Skeletal muscle satellite cell (primary cell): ENCODE results near the gene CELA1.
"Not testable (repeated sequence)": the region's sequence is repeated elsewhere in the genome, so short reads cannot be mapped to it uniquely, and the experiment has no call there.

ENCODE experiments used
- H3K27me3 ChIP-seq: 2 replicates; pipeline ENCODE4 v1.7.0; 2013; ENCODE audit warnings: low read length; ENCODE audit not compliant: control insufficient read depth, insufficient read depth
- H3K36me3 ChIP-seq: 2 replicates; pipeline ENCODE4 v1.7.0; 2013; ENCODE audit warnings: mild to moderate bottlenecking, control low read depth, low read length; ENCODE audit not compliant: insufficient read depth
- H3K4me1 ChIP-seq: 2 replicates; pipeline ENCODE4 v1.7.0; 2013; ENCODE audit warnings: low read length; ENCODE audit not compliant: control insufficient read depth, insufficient read depth
- H3K4me2 ChIP-seq: 2 replicates; pipeline ENCODE4 v1.7.0; 2013; ENCODE audit warnings: mild to moderate bottlenecking, low read length
- H3K4me3 ChIP-seq: 2 replicates; pipeline ENCODE4 v1.7.0; 2013; ENCODE audit warnings: low read length
- H3K9ac ChIP-seq: 2 replicates; pipeline ENCODE4 v1.7.0; 2013; ENCODE audit warnings: mild to moderate bottlenecking, low read depth, low read length, moderate library complexity
- H3K9me3 ChIP-seq: replicated peaks from 2 replicates; pipeline ENCODE4 v1.7.0; 2013; ENCODE audit warnings: mild to moderate bottlenecking, control low read depth, low read length

Gene CELA1

GRCh38 chr12:51337336-51337735, 9.1 kb downstream of the CELA1 start:
- not testable (repeated sequence) for H3K9ac ChIP-seq, H3K4me2 ChIP-seq, H3K4me3 ChIP-seq, H3K4me1 ChIP-seq, H3K9me3 ChIP-seq, H3K27me3 ChIP-seq, H3K36me3 ChIP-seq

- Histone ChIP-seq H3K4me2 (no peak overlapping the region), H3K9ac (no peak overlapping the region), H3K4me3 (no peak overlapping the region)
Measured at GRCh38 chr12:51335931-51336330, 10.5 kb downstream of the CELA1 start.

GRCh38 chr12:51334764-51335163, 11.7 kb downstream of the CELA1 start:
- Histone ChIP-seq H3K4me1 (peaks cover 7% of the 10 kb centered on the region), H3K4me2 (no peak overlapping the region), H3K9ac (no peak overlapping the region), H3K36me3 (no peaks in the 10 kb centered on the region), H3K27me3 (no peaks in the 10 kb centered on the region), H3K9me3 (no peaks in the 10 kb centered on the region), H3K4me3 (no peak overlapping the region)

More at GRCh38 chr12:51335931-51336330, 10.5 kb downstream of the CELA1 start:
- Histone ChIP-seq H3K27me3 (no peaks in the 10 kb centered on the region), H3K4me1 (peaks cover under 1% of the 10 kb centered on the region), H3K9me3 (no peaks in the 10 kb centered on the region), H3K36me3 (no peaks in the 10 kb centered on the region)

GRCh38 chr12:51333536-51333935, 12.9 kb downstream of the CELA1 start:
- Histone ChIP-seq H3K27me3 (no peaks in the 10 kb centered on the region), H3K4me2 (no peak overlapping the region), H3K9me3 (no peaks in the 10 kb centered on the region), H3K4me3 (no peak overlapping the region), H3K36me3 (no peaks in the 10 kb centered on the region), H3K4me1 (peaks cover 9% of the 10 kb centered on the region), H3K9ac (no peak overlapping the region)

- Histone ChIP-seq H3K9ac (no peak overlapping the region), H3K4me2 (no peak overlapping the region), H3K27me3 (no peaks in the 10 kb centered on the region), H3K36me3 (no peaks in the 10 kb centered on the region), H3K4me1 (peaks cover 22% of the 10 kb centered on the region), H3K4me3 (no peak overlapping the region), H3K9me3 (no peaks in the 10 kb centered on the region)
Measured at GRCh38 chr12:51330186-51330585, 16.3 kb downstream of the CELA1 start.

- no peak overlapping the region for H3K4me3 ChIP-seq
- H3K4me1 ChIP-seq = peaks cover 22% of the 10 kb centered on the region
- H3K36me3 ChIP-seq = no peaks in the 10 kb centered on the region
Measured at GRCh38 chr12:51329742-51330141, 16.7 kb downstream of the CELA1 start.

GRCh38 chr12:51328587-51328986, 17.9 kb downstream of the CELA1 start:
- H3K27me3 ChIP-seq = no peaks in the 10 kb centered on the region
- H3K36me3 ChIP-seq = no peaks in the 10 kb centered on the region
- no peak overlapping the region for H3K9ac ChIP-seq
- H3K4me3 ChIP-seq = no peak overlapping the region
- no peaks in the 10 kb centered on the region for H3K9me3 ChIP-seq
- peaks cover 22% of the 10 kb centered on the region for H3K4me1 ChIP-seq
- no peak overlapping the region for H3K4me2 ChIP-seq

More at GRCh38 chr12:51329742-51330141, 16.7 kb downstream of the CELA1 start:
- Histone ChIP-seq H3K4me2 (no peak overlapping the region), H3K9me3 (no peaks in the 10 kb centered on the region), H3K27me3 (no peaks in the 10 kb centered on the region), H3K9ac (no peak overlapping the region)

GRCh38 chr12:51326698-51327439, 19.6 kb downstream of the CELA1 start:
- Histone ChIP-seq H3K9ac (peak overlapping the region; percentile 49), H3K4me3 (no peak overlapping the region), H3K27me3 (no peaks in the 10 kb centered on the region), H3K9me3 (no peaks in the 10 kb centered on the region), H3K4me1 (peaks cover 22% of the 10 kb centered on the region), H3K4me2 (peak overlapping the region; percentile 51), H3K36me3 (no peaks in the 10 kb centered on the region)

- Histone ChIP-seq H3K27me3 (no peaks in the 10 kb centered on the region), H3K4me2 (no peak overlapping the region), H3K9ac (no peak overlapping the region), H3K4me3 (no peak overlapping the region), H3K4me1 (peaks cover 22% of the 10 kb centered on the region), H3K36me3 (no peaks in the 10 kb centered on the region), H3K9me3 (no peaks in the 10 kb centered on the region)
Measured at GRCh38 chr12:51324953-51325352, 21.5 kb downstream of the CELA1 start.

GRCh38 chr12:51323966-51324895, 22.2 kb downstream of the CELA1 start, which contains the start of gene BIN2:
Gene BIN2 (minus strand): TSS chr12:51324174. CDS start chr12:51324102, 72 bp downstream.
- Histone ChIP-seq H3K4me3 (no peak within 1 kb of the TSS), H3K4me2 (no peak within 1 kb of the TSS), H3K27me3 (no peaks in the 10 kb centered on the region), H3K9me3 (no peaks in the 10 kb centered on the region), H3K9ac (no peak within 1 kb of the TSS), H3K4me1 (peaks cover 18% of the 10 kb centered on the region), H3K36me3 (no peaks in the 10 kb centered on the region)

- no peaks in the 10 kb centered on the region for H3K36me3 ChIP-seq
- no peak overlapping the region for H3K9ac ChIP-seq
- H3K4me1 ChIP-seq = peaks cover 18% of the 10 kb centered on the region
- H3K4me3 ChIP-seq = no peak overlapping the region
- no peaks in the 10 kb centered on the region for H3K27me3 ChIP-seq
- H3K9me3 ChIP-seq = no peaks in the 10 kb centered on the region
- no peak overlapping the region for H3K4me2 ChIP-seq
Measured at GRCh38 chr12:51323317-51323960, 23.0 kb downstream of the CELA1 start.
